Stimulated activated CD8-positive, alpha-beta memory T cell treated with anti-CD3 and anti-CD28 coated beads, Interleukin-4, amount 100 ng/mL, for 24 hours (primary cell): ENCODE results near the gene MX1.

Source experiments
- DNase-seq: peaks from one replicate; pipeline ENCODE4 v3.0.0-alpha.2; 2020; ENCODE audit warnings: low read depth

The MX1 gene, protein sequence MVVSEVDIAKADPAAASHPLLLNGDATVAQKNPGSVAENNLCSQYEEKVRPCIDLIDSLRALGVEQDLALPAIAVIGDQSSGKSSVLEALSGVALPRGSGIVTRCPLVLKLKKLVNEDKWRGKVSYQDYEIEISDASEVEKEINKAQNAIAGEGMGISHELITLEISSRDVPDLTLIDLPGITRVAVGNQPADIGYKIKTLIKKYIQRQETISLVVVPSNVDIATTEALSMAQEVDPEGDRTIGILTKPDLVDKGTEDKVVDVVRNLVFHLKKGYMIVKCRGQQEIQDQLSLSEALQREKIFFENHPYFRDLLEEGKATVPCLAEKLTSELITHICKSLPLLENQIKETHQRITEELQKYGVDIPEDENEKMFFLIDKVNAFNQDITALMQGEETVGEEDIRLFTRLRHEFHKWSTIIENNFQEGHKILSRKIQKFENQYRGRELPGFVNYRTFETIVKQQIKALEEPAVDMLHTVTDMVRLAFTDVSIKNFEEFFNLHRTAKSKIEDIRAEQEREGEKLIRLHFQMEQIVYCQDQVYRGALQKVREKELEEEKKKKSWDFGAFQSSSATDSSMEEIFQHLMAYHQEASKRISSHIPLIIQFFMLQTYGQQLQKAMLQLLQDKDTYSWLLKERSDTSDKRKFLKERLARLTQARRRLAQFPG

DNA sequence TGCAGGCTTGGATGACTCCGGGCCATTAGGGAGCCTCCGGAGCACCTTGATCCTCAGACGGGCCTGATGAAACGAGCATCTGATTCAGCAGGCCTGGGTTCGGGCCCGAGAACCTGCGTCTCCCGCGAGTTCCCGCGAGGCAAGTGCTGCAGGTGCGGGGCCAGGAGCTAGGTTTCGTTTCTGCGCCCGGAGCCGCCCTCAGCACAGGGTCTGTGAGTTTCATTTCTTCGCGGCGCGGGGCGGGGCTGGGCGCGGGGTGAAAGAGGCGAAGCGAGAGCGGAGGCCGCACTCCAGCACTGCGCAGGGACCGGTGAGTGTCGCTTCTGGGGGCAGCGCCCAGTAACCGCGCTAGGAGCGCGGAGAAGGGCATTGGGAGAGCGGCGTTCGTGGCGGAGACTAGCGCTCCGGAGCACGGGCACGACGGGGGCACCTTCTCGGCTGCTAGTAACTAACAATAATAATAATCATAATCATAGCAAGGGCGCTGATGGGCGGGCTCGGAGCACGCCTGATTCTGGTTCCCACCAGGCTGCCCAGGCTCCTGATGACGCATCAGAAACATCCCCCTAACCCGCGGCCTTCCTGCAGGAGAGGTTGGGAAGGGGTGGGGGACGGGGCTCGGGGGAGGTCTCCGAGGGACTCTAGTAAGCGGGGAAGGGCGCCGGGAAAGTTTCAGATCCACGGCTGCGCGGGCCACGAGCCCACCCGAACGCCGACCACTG is at the start of gene MX1:
MX1 (plus strand) TSS at position 286 of the 722 bp plus-strand sequence. CDS start 5,832 bp downstream, outside the sequence.
- peak; percentile 70 for DNase-seq

DNA sequence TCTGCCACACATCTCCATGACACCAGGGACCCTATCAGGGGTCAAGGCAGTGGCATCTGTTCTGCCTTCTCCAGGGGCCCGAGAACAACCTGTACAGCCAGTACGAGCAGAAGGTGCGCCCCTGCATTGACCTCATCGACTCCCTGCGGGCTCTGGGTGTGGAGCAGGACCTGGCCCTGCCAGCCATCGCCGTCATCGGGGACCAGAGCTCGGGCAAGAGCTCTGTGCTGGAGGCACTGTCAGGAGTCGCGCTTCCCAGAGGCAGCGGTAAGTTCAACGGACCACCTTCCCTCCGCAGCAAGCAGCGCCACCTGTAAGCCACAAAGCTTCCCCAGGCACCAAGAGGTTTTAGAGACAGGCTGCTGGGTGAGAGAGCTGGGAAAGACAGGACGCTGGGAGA is 48.3 kb upstream of the MX1 start:
- DNase-seq: no peak

DNA sequence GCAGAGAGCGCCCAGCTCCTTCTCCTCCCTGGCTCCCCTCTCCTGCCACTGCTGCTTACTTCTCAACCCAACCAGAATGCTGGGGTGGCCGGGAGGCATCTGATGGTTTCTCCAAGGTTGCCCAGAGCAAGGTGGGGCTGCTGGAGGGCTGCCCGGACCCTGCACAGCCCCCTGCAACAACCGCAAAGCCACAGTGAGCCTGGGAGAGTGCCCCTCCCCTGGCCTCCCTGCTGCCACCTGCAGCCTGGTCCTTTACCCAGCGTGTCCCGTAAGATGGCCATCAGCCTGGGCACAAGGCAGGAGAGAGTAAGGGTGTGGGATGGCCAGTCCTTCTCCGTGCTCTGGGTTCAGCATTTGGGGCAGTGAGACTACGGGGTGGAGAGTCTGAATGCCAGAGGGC is 47.2 kb upstream of the MX1 start:
- no peak for DNase-seq

DNA sequence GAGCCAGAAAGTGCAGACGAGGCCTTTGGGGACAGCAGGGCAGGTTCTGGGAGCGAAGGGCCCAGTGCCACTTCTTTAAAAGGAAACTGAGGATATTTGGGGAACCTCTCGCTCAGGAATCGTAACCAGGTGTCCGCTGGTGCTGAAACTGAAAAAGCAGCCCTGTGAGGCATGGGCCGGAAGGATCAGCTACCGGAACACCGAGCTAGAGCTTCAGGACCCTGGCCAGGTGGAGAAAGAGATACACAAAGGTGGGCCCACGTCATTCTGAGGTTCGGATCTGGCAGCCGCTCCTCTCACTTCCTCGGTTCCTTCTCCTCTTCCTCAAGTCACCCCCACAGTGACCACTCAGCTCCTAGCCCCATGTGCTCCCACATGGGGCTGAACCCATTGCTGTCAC is 46.1 kb upstream of the MX1 start:
- no peak for DNase-seq

DNA sequence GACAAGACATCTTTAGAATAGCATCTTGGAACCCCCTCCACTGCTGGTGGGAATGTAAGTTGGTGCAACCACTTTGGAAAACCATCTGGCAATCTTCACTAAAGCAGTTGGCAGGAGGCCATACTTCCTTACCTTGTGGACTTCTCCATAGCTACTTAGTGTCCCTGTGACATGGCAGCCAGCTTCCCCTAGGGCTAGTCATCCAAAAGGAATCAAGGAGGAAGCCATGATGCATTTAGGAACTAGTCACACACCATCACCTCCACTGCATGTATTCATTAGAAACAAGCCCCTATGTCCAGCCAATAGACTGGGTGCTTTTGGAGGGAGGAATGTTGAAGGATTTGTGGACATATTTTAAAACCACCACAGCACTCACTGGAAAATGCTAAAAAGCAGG is 44.3 kb upstream of the MX1 start:
- no peak for DNase-seq

DNA sequence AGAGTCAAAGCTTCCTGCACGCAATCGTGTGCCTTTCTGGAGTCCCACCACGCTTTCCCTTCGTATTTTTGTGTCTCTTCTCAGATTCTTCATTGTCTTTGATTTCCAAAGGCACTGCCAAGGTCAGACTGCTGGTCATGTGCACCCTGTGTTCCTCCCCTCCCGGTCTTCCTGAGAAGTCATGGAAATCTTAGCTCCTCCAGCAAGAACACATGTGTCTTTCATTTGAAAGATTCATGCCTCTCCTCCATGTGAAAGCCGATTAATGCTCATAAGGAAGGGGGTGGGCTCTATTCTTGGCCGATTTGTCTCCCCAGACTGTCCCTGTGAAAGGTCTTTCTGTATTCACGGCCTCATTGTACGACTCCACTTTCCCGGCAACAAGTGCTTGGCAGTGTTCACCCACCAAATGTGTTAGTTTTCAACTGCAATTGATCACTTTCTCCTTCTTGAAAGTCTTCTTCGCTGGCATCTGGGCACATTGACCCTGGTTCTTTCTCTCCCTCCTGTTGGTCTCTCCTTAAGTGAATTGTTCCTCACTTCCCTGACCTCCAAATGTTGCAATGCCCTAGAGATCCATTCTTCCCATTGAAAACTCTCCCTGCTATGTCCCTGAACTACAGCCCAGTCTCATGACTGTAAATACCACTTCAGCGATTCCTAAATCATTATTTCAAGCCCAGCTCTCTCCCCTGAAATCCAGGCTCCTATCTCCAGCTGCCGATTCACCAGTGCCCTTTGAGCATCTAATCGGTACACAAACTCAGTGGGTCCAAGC is 38.8 kb upstream of the MX1 start:
- DNase-seq: no peak

DNA sequence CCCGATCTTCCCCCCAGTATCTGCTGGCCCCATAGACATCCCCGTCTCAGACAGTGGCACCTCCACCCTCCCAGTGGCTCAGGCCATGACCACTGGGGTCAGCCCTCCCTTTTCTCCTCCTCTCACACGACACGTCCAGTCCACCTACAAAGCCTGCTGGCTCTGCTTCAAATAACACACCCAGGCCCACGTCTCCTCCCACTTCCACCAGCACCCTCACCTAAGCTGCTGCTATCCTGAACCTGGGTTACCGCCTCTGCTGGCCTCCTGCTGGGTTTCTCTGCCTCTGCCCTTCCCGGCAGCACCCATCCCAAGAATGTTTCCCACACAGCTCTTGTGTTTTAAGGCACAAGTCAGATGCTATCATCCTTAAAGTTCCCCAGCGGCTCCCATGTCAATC is 38.2 kb upstream of the MX1 start:
- DNase-seq: no peak

DNA sequence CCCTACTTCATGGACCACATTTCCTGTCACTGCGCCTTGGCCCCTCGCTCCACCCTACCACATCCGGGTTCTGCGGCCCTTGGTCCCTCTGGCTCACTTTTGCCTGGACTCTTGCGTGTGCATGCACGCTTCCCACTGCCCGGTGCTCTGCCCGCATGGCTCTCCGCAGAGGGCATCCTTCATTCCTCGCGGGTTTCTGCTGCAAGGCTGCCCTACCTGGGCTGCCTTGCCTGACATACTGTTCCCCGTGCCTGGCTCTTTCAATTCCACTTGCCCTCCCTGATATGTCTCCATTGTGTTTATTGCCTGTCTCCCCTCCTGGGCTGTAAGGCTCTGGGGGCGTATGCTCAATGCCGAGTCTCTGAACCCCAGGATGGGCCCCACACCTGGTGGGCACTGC is 37.8 kb upstream of the MX1 start:
- DNase-seq: no peak

DNA sequence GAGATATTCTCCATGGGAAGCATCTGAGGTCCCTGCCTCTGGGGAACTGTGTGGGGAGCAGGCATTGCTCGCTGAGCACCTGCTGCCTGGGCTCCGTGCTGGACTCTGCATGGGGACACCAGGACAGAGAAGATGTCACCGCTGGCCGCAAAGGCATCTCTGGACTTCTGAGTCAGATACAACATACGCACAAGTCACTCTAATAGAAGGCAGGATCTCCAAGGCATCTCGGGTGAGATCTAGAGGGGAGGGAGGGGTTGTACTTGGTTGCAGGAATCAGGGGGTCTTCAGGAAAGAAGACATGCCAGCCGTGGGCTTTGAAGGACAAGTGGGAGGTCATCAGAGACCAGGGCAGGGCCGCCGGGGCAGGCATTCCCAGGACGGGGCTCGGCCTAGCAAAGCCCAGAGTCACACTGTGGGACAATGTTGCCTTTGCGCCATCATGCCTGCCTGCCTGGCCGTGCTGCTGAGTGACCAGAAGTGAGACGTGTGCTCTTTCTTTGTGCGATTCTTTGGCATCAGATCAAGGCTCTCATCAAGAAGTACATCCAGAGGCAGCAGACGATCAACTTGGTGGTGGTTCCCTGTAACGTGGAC is 35.9 kb upstream of the MX1 start:
- DNase-seq: no peak

DNA sequence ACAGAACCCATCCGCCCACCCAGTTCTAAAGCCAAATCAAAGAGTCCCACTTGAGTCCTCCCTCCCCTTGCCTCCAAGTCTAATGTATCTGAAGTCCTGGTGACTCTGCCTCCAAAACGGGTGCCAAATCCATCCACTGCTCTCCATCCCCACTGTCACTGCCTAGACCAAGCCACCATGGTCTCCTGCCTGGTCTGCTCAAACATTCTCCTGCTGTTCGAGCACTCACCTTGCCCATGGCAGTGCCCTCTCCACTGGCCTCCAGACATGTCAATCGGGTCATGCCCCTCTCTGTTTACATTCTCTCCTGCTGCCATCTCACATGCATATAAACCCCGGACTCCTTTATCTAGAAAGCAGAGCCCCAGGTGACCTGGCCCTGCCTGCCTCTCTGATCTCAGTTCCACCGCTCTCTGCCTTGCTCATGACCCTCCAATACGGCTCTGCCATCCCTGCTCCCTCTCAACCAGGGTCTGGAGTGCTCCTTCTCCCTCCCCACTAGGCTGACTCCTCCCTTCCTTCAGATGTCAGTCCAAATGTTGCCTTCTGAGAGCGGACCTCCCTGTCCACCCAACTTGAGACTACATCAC is 32.1 kb upstream of the MX1 start:
- no peak for DNase-seq

DNA sequence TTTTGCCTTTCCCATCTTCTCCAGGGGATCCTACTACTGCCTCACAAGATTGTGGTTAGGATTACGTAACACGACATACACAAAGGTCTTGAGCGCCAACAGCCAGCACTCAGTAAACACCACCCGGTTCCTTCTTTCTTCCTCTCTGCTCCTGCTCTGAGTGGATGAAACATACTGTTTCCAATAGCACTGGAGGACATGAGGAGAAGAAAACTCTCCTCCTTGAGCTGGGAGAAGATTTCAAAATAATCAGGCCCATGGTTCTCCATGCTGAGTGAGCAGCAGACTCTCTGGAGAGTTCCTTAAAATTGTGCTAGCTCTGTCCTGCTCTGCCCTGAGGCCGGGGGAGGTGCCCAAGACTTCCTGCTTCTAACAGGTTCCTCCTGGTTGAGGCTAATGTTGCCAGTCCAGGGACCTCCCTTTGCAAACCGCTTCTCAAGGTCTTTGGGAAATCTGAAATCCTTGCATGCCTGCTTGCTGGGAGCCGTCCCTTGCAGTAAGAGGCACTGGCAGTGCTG is 29.4 kb upstream of the MX1 start:
- no peak for DNase-seq

DNA sequence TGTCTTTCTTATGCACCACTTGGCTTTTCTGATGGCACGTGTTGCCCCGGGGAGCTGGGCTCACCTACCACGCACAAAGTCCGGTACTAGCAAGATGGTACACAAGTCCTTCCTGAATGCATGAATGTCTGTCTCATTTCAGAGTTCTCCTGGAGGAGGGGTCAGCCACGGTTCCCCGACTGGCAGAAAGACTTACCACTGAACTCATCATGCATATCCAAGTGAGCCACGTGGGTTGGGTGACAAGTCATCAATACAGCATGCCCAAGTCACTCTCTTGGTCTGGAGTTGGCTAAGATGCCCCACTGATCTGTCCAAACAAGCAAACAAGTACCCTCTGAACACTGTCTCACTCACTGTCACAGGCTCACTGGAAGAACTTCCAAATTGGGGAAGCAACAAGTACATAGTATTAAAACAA is 28.6 kb upstream of the MX1 start:
- DNase-seq: no peak

DNA sequence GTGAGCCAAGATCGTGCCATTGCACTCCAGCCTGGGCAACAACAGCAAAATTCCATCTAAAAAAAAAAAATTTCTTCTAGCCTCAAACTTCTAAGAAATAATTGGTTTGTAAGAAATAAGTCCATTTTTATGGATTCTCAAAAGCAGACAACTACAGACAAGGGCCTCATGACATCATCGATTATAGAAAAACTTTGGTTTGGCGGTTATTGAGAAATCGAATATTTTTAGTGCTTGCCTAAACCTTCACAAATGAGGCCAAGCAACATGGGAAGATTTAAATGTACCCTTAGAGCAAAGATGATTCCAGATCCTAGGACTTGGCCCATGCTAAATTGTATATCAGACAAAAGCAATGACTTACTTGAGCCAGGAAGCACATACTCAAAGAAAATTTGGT is 27.8 kb upstream of the MX1 start:
- DNase-seq: no peak

DNA sequence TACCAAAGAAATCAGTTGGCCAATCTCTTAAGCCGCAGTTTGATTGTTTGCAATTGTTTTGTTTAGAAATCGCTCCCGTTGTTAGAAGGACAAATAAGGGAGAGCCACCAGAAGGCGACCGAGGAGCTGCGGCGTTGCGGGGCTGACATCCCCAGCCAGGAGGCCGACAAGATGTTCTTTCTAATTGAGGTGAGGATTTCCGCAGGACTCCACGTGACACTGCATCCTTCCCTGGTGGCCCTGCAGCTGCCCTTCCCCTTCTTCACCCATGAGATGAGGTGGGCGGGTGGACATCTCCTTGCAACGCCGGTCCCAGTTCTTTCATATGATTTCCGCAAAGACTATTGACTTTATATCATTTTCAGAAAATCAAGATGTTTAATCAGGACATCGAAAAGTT is 27.2 kb upstream of the MX1 start:
- DNase-seq: no peak

DNA sequence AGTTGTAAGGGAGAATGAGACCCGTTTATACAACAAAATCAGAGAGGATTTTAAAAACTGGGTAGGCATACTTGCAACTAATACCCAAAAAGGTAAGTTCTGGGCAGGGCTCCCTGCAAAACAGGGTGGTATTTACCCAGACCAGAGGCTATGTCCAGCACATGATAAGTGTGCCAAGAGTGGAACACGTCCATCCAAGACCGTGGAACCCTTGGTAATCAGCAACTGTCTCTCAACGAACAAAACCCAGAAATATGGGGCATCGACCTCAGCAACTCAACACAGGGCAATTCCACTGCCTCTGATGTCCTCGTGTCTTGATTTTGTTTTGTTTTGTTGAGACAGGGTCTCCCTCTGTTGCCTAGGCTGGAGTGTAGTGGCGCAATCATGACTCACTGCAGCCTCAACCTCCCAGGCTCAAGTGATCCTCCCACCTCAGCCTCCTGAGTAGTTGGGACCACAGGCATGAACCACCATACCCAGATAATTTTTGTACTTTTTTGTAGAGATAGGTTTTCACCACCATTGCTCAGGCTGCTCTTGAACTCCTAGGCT is 26.7 kb upstream of the MX1 start:
- DNase-seq: no peak

DNA sequence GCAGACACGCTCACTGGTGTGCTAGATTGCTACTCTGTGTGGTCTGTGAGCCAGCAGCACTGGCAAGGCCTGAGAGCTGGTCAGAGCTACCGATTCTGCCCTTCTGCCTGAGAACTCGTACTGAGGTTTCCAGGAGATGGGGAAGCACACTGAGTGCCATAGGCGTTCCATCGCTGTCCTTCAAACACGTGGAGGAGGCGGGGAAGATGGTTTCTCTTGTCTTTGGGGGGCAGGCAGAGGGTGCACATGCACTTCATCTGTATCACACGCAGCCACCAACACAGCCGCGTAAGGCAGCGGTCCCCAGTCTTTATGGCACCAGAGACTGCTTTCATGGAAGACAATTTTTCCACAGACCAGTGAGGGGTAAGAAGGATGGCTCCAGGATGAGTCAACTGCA is 23.8 kb upstream of the MX1 start:
- no peak for DNase-seq

DNA sequence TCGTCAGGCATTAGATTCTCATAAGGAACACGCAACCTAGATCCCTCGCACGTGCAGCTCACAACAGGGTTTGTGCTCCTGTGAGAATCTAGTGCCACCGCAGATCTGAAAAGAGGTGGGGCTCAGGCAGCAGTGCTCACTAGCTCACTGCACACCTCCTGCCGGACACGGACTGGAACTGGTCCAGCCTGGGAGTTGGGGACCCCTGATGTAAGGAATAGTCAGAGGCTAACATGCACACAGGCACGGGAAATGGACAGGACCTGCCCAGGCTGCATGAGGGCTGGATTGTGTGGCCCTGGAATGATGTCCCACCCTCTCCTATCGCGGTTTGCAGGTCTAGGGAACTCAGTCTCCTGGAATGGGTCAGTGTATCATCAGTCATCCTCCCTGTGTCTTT is 23.2 kb upstream of the MX1 start:
- no peak for DNase-seq

DNA sequence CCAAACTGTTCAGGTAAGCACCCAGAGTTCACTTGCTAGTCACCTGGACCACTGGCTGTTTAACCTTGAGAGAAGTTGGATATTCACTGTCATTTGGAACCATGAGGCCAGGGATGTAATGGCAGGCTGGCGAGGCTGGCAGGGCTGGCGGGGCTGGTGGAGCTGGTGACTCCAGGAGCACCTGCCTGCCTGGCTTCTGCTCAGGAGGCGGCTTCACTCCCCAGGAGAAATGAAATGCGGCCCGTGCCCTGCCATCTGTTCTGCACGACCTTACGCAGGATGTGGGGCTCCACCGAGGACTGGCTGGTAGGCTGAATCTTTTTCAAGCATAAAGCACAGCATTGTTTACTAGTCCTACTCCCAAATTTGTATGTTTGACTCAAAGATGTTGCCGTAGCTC is 22.7 kb upstream of the MX1 start:
- DNase-seq: no peak

DNA sequence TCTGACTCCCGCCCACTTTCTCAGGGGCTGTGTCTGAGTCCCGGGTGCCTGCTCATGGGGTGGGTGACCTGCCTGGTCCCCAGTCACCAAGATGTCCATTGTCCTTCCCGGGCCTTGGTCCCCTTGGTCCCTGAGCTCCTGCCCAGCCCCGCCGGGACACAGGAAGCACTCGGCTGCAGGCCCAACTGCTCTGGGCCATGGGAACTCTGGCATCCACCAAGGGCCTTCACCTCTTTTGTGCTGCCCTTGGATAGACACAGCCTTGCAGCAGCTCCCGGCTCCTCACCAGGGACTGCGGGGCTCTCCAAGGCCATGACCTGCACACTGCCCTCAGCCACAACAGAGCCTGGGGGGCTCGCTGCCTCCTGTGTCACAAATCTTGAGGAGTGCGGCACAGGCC is 22.1 kb upstream of the MX1 start:
- DNase-seq: no peak

DNA sequence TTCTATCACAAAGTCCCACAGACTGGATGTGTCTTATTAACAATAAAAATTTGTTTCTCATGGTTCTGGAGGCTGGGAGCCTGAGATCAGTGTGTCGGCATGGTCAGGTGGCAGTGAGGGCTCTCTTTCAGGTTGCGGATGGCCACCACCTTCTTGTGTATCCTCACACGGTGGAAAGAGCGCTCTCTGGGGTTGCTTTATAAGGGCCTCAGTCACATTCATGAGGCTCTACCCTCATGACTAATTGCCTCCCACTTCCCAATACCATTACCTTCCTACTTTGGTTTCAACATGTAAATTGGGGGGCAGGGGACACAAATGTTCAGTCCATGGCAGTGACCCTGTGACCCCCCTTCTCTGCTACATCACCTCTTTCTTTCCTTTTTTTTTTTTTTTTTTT is 20.7 kb upstream of the MX1 start:
- DNase-seq: no peak

DNA sequence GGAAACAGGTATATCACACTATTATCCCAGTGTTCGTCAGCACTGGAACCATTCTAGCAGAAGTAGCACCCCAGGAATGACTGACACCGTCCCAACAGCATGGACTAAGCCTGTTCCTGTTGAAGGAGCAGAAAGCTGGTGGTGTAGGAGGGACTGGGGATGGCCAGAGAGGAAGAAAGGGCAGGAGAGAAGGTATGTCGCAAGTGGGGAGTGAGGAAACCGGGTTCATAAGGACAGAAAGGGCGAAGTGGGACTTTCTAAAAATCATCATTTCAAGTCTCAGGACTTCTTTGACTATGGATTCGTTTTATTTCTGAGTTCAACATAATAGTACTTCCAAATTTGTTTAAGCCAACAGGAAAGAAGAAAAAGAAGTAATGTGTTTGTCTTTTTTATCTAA is 19.7 kb upstream of the MX1 start:
- DNase-seq: no peak
